ENCODE data around the gene MT1B.
"Not testable (repeated sequence)": the region's sequence is repeated elsewhere in the genome, so short reads cannot be mapped to it uniquely, and the experiment has no call there.

Gene MT1B

GRCh38 chr16:56667581-56668571 lies 16.2 kb downstream of the MT1B start, which contains the start of gene MT1G:
TSS of gene MT1G (minus strand) at chr16:56668065. CDS start at chr16:56667993, 72 bp downstream.
- DNase-seq (ENCODE audit: low read depth in 3 of 3), result no peak

GRCh38 chr16:56669005-56669839 lies 17.5 kb downstream of the MT1B start, which contains the start of gene MT1H:
TSS of gene MT1H (plus strand) at chr16:56669814. CDS start at chr16:56669885, 71 bp downstream.
- DNase-seq (ENCODE audit: low read depth in 3 of 3), result no peak

GRCh38 chr16:56669840-56670619 lies 18.3 kb downstream of the MT1B start:
- no peak for DNase-seq (ENCODE audit: low read depth in 3 of 3)

- DNase-seq (ENCODE audit: low read depth in 3 of 3), result no peak
These were observed 18.9 kb downstream of the MT1B start for GRCh38 chr16:56670620-56670934.

GRCh38 chr16:56671691-56672090 lies 20.0 kb downstream of the MT1B start:
- DNase-seq (ENCODE audit: low read depth in 3 of 3), result not testable (repeated sequence)

GRCh38 chr16:56672171-56672570 lies 20.5 kb downstream of the MT1B start:
- not testable (repeated sequence) for DNase-seq (ENCODE audit: low read depth in 3 of 3)

- DNase-seq (ENCODE audit: low read depth in 3 of 3), result no peak
These were observed 21.3 kb downstream of the MT1B start for GRCh38 chr16:56672761-56673536.

- DNase-seq (ENCODE audit: low read depth in 3 of 3), result no peak
These were observed 22.2 kb downstream of the MT1B start for GRCh38 chr16:56673921-56674320.

GRCh38 chr16:56674570-56674969 lies 22.9 kb downstream of the MT1B start:
- not testable (repeated sequence) for DNase-seq (ENCODE audit: low read depth in 3 of 3)

- peak in 2 of 3 experiments; percentile 16 to 21 for DNase-seq (ENCODE audit: low read depth in 3 of 3)
These were observed 24.1 kb downstream of the MT1B start for GRCh38 chr16:56675685-56676210.

- DNase-seq (ENCODE audit: low read depth in 3 of 3), result no peak
These were observed 25.8 kb downstream of the MT1B start for GRCh38 chr16:56677474-56677873.

- no peak for DNase-seq (ENCODE audit: low read depth in 3 of 3)
These were observed 27.5 kb downstream of the MT1B start for GRCh38 chr16:56679078-56679730.

- DNase-seq (ENCODE audit: low read depth in 3 of 3), result no peak
These were observed 28.1 kb downstream of the MT1B start for GRCh38 chr16:56679818-56680217.

GRCh38 chr16:56681939-56682702 lies 30.4 kb downstream of the MT1B start, which contains the start of gene MT1X:
TSS of gene MT1X (plus strand) at chr16:56682470. CDS start at chr16:56682541, 71 bp downstream.
- peak; percentile 75 to 81 (median 78) for DNase-seq (ENCODE audit: low read depth in 3 of 3)

- DNase-seq (ENCODE audit: low read depth in 3 of 3), result no peak
These were observed 31.2 kb downstream of the MT1B start for GRCh38 chr16:56682703-56683397.

- DNase-seq (ENCODE audit: low read depth in 3 of 3), result no peak
These were observed 31.9 kb downstream of the MT1B start for GRCh38 chr16:56683424-56684172.

- DNase-seq (ENCODE audit: low read depth in 3 of 3), result no peak
These were observed 32.7 kb downstream of the MT1B start for GRCh38 chr16:56684256-56684925.
